Activated naive CD4-positive, alpha-beta T cell treated with anti-CD3 and anti-CD28 coated beads for 36 hours (primary cell): ENCODE data around the gene DNM3. TPM values are rescaled to one million over a fixed set of nuclear protein-coding genes. Genes with fewer than 3 reads are reported as not detected.

Experiments
- CTCF ChIA-PET: fragments of 350-600 bp; sonication (Branson Sonifier 250); formaldehyde crosslinking; loops from one replicate; lab custom pipeline; 2021; ENCODE audit warnings: antibody characterized with exemption; lab: Charles Lee
- DNase-seq: peaks from one replicate; pipeline ENCODE4 v3.0.0-alpha.2; 2020
- H3K27ac Mint-ChIP-seq: one replicate; pipeline ENCODE4 v1.8.0; 2021; ENCODE audit warnings: mild to moderate bottlenecking, mixed read lengths
- H3K27me3 Mint-ChIP-seq: one replicate; pipeline ENCODE4 v1.8.0; 2021; ENCODE audit warnings: low read depth, mixed read lengths
- H3K36me3 Mint-ChIP-seq: one replicate; pipeline ENCODE4 v1.8.0; 2021; ENCODE audit warnings: low read depth, mixed read lengths
- H3K4me1 Mint-ChIP-seq: one replicate; pipeline ENCODE4 v1.8.0; 2021; ENCODE audit warnings: low read depth, mixed read lengths
- H3K4me3 Mint-ChIP-seq: one replicate; pipeline ENCODE4 v1.8.0; 2021; ENCODE audit warnings: mild to moderate bottlenecking, moderate library complexity, mixed read lengths
- H3K9me3 Mint-ChIP-seq: one replicate; pipeline ENCODE4 v1.8.0; 2021; ENCODE audit warnings: mixed read lengths
- intact Hi-C: fragments of 100-400 bp; cut with micrococcal nuclease; formaldehyde crosslinking; loops from one replicate; pipeline ENCODE4 v1.15.1; 2023
- microRNA-seq: library from miRNA; unstranded; fragments of <30 nt; microRNA quantifications from one replicate; pipeline ENCODE4 v1.2.0, GENCODE V29; 2022; ENCODE audit warnings: borderline microRNAs expressed, borderline replicate concordance
- total RNA-seq, 2 experiments: library from RNA; stranded (reverse); gene quantifications; one replicate each; pipeline ENCODE4 v1.2.3, GENCODE V29; 2021

The DNM3 gene
- total RNA-seq, 2 experiments from 2014 or later = 0.96 to 0.98 TPM

- CTCF ChIA-PET = interaction anchor here (0.6 to 2.4 kb wide), 20 partner anchors 11 to 906 kb away, joined by 3 to 17 read pairs (median 4); partner anchors contain the start of gene SUCO
- Mint-ChIP-seq H3K27me3 (no peaks in the 10 kb centered on the region), H3K36me3 (no peaks in the 10 kb centered on the region), H3K4me3 (peak overlapping the region; percentile 20), H3K4me1 (peaks cover 31% of the 10 kb centered on the region), H3K27ac (peak overlapping the region; percentile 21), H3K9me3 (no peaks in the 10 kb centered on the region)
- peak; percentile 45 for DNase-seq
- intact Hi-C loops = loop anchor here (2.0 to 5.0 kb wide), 3 partner anchors 136 to 756 kb away; partner anchors contain the start of gene TNFSF4
These were observed 609.7 kb downstream of the DNM3 start for GRCh38 chr1:172451002-172451443.

- no peak overlapping the region for H3K27ac Mint-ChIP-seq
- peaks cover 31% of the 10 kb centered on the region for H3K4me1 Mint-ChIP-seq
- no peaks in the 10 kb centered on the region for H3K27me3 Mint-ChIP-seq
- DNase-seq = no peak
- no peaks in the 10 kb centered on the region for H3K36me3 Mint-ChIP-seq
- H3K4me3 Mint-ChIP-seq = no peak overlapping the region
- intact Hi-C loops = loop anchor here (5.0 kb wide), 1 partner anchor 135 kb away; no protein-coding TSS in a partner anchor
- H3K9me3 Mint-ChIP-seq = no peaks in the 10 kb centered on the region
- CTCF ChIA-PET = no interaction called here
These were observed 611.3 kb downstream of the DNM3 start for GRCh38 chr1:172452536-172453152.

GRCh38 chr1:172453153-172453545, 611.9 kb downstream of the DNM3 start:
- intact Hi-C loops = loop anchor here (5.0 kb wide), 1 partner anchor 134 kb away; no protein-coding TSS in a partner anchor
- H3K27ac Mint-ChIP-seq = no peak overlapping the region
- CTCF ChIA-PET = interaction anchor here (0.6 to 1.1 kb wide), 3 partner anchors 9 to 451 kb away, joined by 3 to 4 read pairs (median 4); partner anchors contain the start of gene PIGC
- H3K4me1 Mint-ChIP-seq = peaks cover 31% of the 10 kb centered on the region
- no peaks in the 10 kb centered on the region for H3K36me3 Mint-ChIP-seq
- DNase-seq = no peak
- no peak overlapping the region for H3K4me3 Mint-ChIP-seq
- no peaks in the 10 kb centered on the region for H3K9me3 Mint-ChIP-seq
- H3K27me3 Mint-ChIP-seq = no peaks in the 10 kb centered on the region

GRCh38 chr1:172453607-172454006, 612.3 kb downstream of the DNM3 start:
- intact Hi-C loops = loop anchor here (5.0 kb wide), 1 partner anchor 134 kb away; no protein-coding TSS in a partner anchor
- Mint-ChIP-seq H3K4me3 (no peak overlapping the region), H3K27me3 (no peaks in the 10 kb centered on the region), H3K4me1 (peaks cover 31% of the 10 kb centered on the region), H3K9me3 (no peaks in the 10 kb centered on the region), H3K36me3 (no peaks in the 10 kb centered on the region), H3K27ac (no peak overlapping the region)
- CTCF ChIA-PET = interaction anchor here (0.6 to 1.1 kb wide), 3 partner anchors 9 to 451 kb away, joined by 3 to 4 read pairs (median 4); partner anchors contain the start of gene PIGC
- DNase-seq = no peak

- no peak for DNase-seq
- no peaks in the 10 kb centered on the region for H3K36me3 Mint-ChIP-seq
- H3K4me3 Mint-ChIP-seq = no peak overlapping the region
- CTCF ChIA-PET = interaction anchor here (0.9 to 1.1 kb wide), 2 partner anchors 11 to 258 kb away, joined by 3 to 4 read pairs; partner anchors contain the start of gene PIGC
- peaks cover 18% of the 10 kb centered on the region for H3K4me1 Mint-ChIP-seq
- H3K27ac Mint-ChIP-seq = no peak overlapping the region
- no peaks in the 10 kb centered on the region for H3K9me3 Mint-ChIP-seq
- intact Hi-C loops = no loop called here
- H3K27me3 Mint-ChIP-seq = no peaks in the 10 kb centered on the region
These were observed 614.2 kb downstream of the DNM3 start for GRCh38 chr1:172455451-172455850.

- Mint-ChIP-seq H3K27me3 (no peaks in the 10 kb centered on the region), H3K9me3 (no peaks in the 10 kb centered on the region), H3K4me1 (peaks cover 9% of the 10 kb centered on the region), H3K4me3 (no peak overlapping the region), H3K36me3 (no peaks in the 10 kb centered on the region), H3K27ac (no peak overlapping the region)
- intact Hi-C loops = no loop called here
- CTCF ChIA-PET = interaction anchor here (0.7 to 1.0 kb wide), 3 partner anchors 12 to 272 kb away, joined by 3 read pairs; no protein-coding TSS in a partner anchor
- DNase-seq = no peak
These were observed 615.1 kb downstream of the DNM3 start for GRCh38 chr1:172456344-172456769.

- CTCF ChIA-PET = interaction anchor here (0.5 to 1.3 kb wide), 3 partner anchors 8 to 1035 kb away, joined by 3 read pairs; no protein-coding TSS in a partner anchor
- Mint-ChIP-seq H3K9me3 (no peaks in the 10 kb centered on the region), H3K4me1 (peaks cover 5% of the 10 kb centered on the region), H3K27ac (no peak overlapping the region), H3K27me3 (no peaks in the 10 kb centered on the region), H3K4me3 (no peak overlapping the region), H3K36me3 (no peaks in the 10 kb centered on the region)
- no peak for DNase-seq
- intact Hi-C loops = no loop called here
These were observed 616.3 kb downstream of the DNM3 start for GRCh38 chr1:172457479-172458130.

- CTCF ChIA-PET = no interaction called here
- Mint-ChIP-seq H3K27ac (no peak overlapping the region), H3K9me3 (no peaks in the 10 kb centered on the region), H3K36me3 (no peaks in the 10 kb centered on the region), H3K4me1 (no peaks in the 10 kb centered on the region), H3K4me3 (no peak overlapping the region), H3K27me3 (no peaks in the 10 kb centered on the region)
- intact Hi-C loops = no loop called here
- no peak for DNase-seq
These were observed 618.9 kb downstream of the DNM3 start for GRCh38 chr1:172460177-172460576.

- Mint-ChIP-seq H3K9me3 (no peaks in the 10 kb centered on the region), H3K27me3 (no peaks in the 10 kb centered on the region), H3K36me3 (no peaks in the 10 kb centered on the region), H3K4me1 (no peaks in the 10 kb centered on the region), H3K27ac (no peak overlapping the region), H3K4me3 (no peak overlapping the region)
- no peak for DNase-seq
- CTCF ChIA-PET = no interaction called here
- intact Hi-C loops = no loop called here
These were observed 619.6 kb downstream of the DNM3 start for GRCh38 chr1:172460887-172461315.

Small RNA genes within 50 kb of the gene (microRNA-seq; reads per million reads assigned to microRNA genes)
- gene MIR199A2 (not detected), gene MIR3120 (not detected)

Other genes with a start within 250 kb of the DNM3 start
- gene MYOCOS, start 219.3 kb upstream of the DNM3 start, total RNA-seq = not detected
- gene MYOC, start 188.8 kb upstream of the DNM3 start, total RNA-seq = not detected
- gene VAMP4, start 99.4 kb upstream of the DNM3 start, total RNA-seq = 10 to 100 TPM; 10.5 to 10.9 TPM
- 10 to 100 TPM; 39.5 to 40.9 TPM for gene METTL13, start 59.8 kb upstream of the DNM3 start, total RNA-seq